ENCODE measurements around the gene LRRFIP1.

DNA sequence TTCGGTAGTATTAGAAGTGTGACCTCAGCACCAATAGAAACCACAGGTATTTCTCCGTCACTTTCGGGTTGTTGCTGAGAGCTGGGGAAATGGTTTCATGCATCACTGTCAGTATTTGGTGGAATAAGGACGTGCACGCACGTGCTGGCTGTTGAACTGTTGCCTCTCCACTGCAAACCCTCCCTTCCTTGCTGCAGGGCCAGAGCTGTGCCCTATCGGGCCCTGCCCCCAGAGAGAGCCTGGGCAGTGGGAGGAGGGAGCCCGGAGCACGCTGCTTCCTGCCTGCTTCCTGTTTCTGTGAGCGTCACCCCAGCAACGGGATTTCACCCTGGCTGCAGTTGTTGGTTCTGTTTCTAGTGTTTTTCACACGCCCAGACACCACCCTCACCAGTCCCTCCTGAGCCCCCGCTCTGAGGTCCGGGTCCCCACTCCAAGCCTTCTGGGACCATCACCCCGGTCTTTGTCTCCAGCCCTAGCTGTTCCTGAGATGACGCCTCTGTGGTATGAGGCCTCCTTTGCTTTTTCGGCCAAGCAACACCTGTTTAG is 47.4 kb downstream of the LRRFIP1 start:
- no peak for TF ChIP-seq NCOA4 (IDR thresholded peaks at IDR 0.05; ENCODE audit: partially characterized antibody)
- no peak for TF ChIP-seq TBL1XR1 (IDR thresholded peaks at IDR 0.05; ENCODE audit: low read length in 2 of 2)
- TF ChIP-seq MAFF (IDR thresholded peaks at IDR 0.05; ENCODE audit: low read length) = no peak
- TF ChIP-seq, protein P1, sequence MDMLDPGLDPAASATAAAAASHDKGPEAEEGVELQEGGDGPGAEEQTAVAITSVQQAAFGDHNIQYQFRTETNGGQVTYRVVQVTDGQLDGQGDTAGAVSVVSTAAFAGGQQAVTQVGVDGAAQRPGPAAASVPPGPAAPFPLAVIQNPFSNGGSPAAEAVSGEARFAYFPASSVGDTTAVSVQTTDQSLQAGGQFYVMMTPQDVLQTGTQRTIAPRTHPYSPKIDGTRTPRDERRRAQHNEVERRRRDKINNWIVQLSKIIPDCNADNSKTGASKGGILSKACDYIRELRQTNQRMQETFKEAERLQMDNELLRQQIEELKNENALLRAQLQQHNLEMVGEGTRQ (CRISPR knock-in tag; IDR thresholded peaks at IDR 0.05) = no peak
- no peak for TF ChIP-seq NUFIP1 (IDR thresholded peaks at IDR 0.05; ENCODE audit: partially characterized antibody)
- no peak for TF ChIP-seq KLF1 (tag; IDR thresholded peaks at IDR 0.05)
- TF ChIP-seq PCBP1 (IDR thresholded peaks at IDR 0.05; ENCODE audit: low read depth, low read length, poor library complexity, severe bottlenecking) = no peak

Measured in K562 (cell line).